ENCODE measurements around the gene SLC13A5.

Gene SLC13A5

GRCh38 chr17:6702567-6703215 is 10.5 kb downstream of the SLC13A5 start:
- no peak for TF ChIP-seq CTCF (IDR thresholded peaks at IDR 0.05; ENCODE audit: low read depth, low read length)
- H3K4me3 ChIP-seq (ENCODE audit: low read depth, low read length), result no peak overlapping the region

- TF ChIP-seq CTCF (IDR thresholded peaks at IDR 0.05; ENCODE audit: low read depth, low read length), result peak; percentile 19; the same call in 1 of the 2 replicates
- no peak overlapping the region for H3K4me3 ChIP-seq (ENCODE audit: low read depth, low read length)
Observed at GRCh38 chr17:6701719-6702118, 11.4 kb downstream of the SLC13A5 start.

GRCh38 chr17:6700948-6701307 is 12.2 kb downstream of the SLC13A5 start:
- no peak for TF ChIP-seq CTCF (IDR thresholded peaks at IDR 0.05; ENCODE audit: low read depth, low read length)
- H3K4me3 ChIP-seq (ENCODE audit: low read depth, low read length), result no peak overlapping the region

GRCh38 chr17:6699997-6700947 is 12.9 kb downstream of the SLC13A5 start:
- TF ChIP-seq CTCF (IDR thresholded peaks at IDR 0.05; ENCODE audit: low read depth, low read length), result no peak
- no peak overlapping the region for H3K4me3 ChIP-seq (ENCODE audit: low read depth, low read length)

- TF ChIP-seq CTCF (IDR thresholded peaks at IDR 0.05; ENCODE audit: low read depth, low read length), result no peak
- no peak overlapping the region for H3K4me3 ChIP-seq (ENCODE audit: low read depth, low read length)
Observed at GRCh38 chr17:6698004-6698403, 15.2 kb downstream of the SLC13A5 start.

- no peak overlapping the region for H3K4me3 ChIP-seq (ENCODE audit: low read depth, low read length)
- TF ChIP-seq CTCF (IDR thresholded peaks at IDR 0.05; ENCODE audit: low read depth, low read length), result no peak
Observed at GRCh38 chr17:6696906-6697305, 16.3 kb downstream of the SLC13A5 start.

- H3K4me3 ChIP-seq (ENCODE audit: low read depth, low read length), result no peak overlapping the region
- TF ChIP-seq CTCF (IDR thresholded peaks at IDR 0.05; ENCODE audit: low read depth, low read length), result no peak
Observed at GRCh38 chr17:6695565-6695964, 17.6 kb downstream of the SLC13A5 start.
